GM12874 (cell line): Measurements from ENCODE around the gene MBNL1.

Source experiments
- TF ChIP-seq, protein P1 (sequence below): IDR thresholded peaks from 2 replicates; pipeline ENCODE4 v1.5.1; 2011; ENCODE audit warnings: low read depth, mild to moderate bottlenecking, control low read depth, low read length, moderate library complexity; ENCODE audit not compliant: insufficient read depth

Gene MBNL1

GRCh38 chr3:152345233-152345632, 76.5 kb downstream of the MBNL1 start:
- TF ChIP-seq, protein P1, sequence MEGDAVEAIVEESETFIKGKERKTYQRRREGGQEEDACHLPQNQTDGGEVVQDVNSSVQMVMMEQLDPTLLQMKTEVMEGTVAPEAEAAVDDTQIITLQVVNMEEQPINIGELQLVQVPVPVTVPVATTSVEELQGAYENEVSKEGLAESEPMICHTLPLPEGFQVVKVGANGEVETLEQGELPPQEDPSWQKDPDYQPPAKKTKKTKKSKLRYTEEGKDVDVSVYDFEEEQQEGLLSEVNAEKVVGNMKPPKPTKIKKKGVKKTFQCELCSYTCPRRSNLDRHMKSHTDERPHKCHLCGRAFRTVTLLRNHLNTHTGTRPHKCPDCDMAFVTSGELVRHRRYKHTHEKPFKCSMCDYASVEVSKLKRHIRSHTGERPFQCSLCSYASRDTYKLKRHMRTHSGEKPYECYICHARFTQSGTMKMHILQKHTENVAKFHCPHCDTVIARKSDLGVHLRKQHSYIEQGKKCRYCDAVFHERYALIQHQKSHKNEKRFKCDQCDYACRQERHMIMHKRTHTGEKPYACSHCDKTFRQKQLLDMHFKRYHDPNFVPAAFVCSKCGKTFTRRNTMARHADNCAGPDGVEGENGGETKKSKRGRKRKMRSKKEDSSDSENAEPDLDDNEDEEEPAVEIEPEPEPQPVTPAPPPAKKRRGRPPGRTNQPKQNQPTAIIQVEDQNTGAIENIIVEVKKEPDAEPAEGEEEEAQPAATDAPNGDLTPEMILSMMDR: no peak

DNA sequence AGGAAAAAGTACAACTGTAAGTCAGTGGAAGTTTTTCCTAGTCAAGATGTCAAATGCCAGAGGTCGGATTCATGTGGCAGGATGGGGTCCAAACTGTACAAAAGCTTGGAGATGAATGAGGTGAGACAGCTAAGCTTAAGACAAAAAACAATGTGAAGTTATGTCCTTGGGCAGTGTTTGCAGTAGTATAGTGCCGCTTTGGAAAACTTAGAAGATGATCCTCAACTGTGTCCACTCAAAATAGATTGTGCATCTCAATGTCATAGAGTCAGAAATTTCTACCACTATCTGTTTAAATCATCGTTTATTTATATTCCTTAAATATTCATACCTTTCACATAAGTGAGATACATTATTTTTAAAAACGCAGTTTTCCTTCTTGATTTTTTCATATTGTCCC, 77.3 kb downstream of the MBNL1 start:
- TF ChIP-seq, protein P1: no peak

DNA sequence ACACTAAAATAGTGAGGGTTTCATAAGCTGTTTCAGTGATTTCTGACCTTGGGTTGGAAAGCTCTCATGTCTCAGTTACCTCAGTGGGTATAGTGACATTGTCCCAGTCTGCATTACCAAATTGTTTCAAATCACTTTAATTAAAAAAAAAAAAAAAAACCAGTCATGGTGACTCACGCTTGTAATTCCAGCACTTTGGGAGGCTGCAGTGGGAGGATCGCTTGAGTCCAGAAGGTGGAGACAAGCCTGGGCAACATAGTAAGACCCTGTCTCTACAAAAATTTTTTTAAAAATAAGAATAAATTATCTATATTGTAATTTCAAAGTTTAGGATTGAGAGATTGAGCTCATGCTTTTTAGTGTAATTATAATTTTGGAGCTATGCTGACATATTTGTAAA, 78.0 kb downstream of the MBNL1 start:
- TF ChIP-seq, protein P1: no peak

GRCh38 chr3:152348436-152349177, 79.9 kb downstream of the MBNL1 start:
- TF ChIP-seq, protein P1: no peak

DNA sequence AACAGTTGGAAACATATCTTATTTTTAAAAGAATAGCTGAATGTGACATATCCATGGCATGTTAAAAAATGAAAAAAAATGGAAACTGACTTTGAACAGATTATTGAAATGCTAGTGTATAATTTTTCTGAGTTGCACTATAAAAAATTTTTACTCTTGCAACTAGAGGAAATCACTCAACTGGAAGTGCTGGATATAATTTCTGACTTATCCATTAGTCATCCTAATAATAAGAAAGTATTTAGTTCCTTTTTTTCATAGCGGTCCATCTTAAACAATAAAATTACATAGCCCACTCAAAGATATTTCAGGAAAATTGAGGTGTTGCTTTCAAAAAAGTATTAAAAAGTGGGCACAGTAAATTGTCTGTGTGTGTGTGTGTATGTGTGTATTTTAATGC, 80.7 kb downstream of the MBNL1 start:
- TF ChIP-seq, protein P1: no peak

DNA sequence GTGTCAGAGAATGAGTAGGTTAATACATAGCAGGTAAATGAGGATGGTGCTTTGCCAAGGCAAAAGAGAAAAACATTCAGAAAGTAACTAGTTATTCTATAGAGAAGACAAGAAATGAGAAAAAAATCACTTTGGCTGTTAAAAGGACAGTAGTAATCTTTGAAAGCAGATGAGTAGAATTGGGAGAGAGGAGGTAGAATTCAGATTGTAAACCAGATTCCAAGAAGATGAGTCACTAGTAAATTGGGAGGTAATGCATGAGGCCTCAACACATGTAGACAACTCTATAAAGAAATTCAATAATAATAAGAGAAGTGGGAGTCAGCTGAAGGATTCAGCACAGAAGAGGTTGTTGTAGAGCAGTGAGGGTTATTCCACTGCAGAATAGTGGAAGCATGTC, 81.4 kb downstream of the MBNL1 start:
- TF ChIP-seq, protein P1: no peak

- TF ChIP-seq, protein P1: no peak
These were observed 82.0 kb downstream of the MBNL1 start for GRCh38 chr3:152350776-152351175.
